SH-SY5Y (cell line): Measurements from ENCODE around the gene HEYL.

Experiments used
- GATA2 ChIP-seq: IDR thresholded peaks from 2 replicates; pipeline ENCODE4 v1.6.1; 2011; ENCODE audit warnings: mild to moderate bottlenecking, low read depth, low read length
- GATA3 ChIP-seq: IDR thresholded peaks from 2 replicates; pipeline ENCODE4 v1.6.1; 2011; ENCODE audit warnings: low read depth, mild to moderate bottlenecking, low read length, moderate library complexity

DNA sequence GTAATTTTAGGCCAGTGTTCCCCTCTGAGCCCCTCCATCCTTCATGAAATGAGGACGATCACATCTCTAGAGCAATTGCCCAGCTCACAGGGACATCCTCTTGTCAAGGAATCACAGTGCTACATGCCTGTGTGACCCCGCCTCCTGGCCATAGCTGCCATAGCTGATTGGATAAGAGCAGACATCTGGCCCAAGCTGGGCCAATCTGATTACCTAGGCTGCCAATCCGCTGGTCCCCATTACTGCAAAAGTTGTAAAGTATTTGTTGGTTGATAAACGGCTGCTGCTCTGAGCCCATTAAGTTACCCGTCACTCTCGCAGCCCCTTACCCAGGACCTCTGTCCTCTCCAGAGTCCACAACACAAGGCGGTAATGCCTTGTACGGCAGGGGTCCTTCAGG, 24.1 kb upstream of the HEYL start:
- TF ChIP-seq GATA2: no peak
- no peak for TF ChIP-seq GATA3
